ENCODE measurements around the gene LMO7.

Gene LMO7

DNA sequence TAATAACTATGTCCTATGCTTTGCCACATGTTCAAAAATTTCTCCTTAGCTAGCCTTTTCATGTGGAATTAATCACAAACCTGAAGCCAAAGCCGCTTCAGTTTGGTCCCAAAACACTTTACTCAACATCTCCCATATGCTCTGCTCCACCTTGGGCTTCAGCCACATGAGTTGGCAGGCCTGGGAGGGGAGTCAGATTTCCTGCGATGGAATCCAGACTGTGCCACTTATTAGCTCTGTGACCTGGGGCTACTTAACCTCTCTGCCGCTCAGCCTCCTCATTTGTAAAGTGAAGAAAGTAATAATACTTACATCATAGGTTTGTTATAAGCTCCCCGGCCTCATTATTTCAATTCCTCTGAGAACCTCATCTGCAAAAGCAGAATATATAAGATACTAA is 272.0 kb downstream of the LMO7 start:
- DNase-seq = no peak
